Activated T-helper 1 cell treated with Interleukin-2 at 50 U/mL for 16 hours (primary cell): Measurements from ENCODE around the gene CLRN1.

ENCODE experiments used
- DNase-seq: peaks from one replicate; pipeline ENCODE4 v3.0.0-alpha.2; 2020; ENCODE audit warnings: low read depth

CLRN1 gene

DNA sequence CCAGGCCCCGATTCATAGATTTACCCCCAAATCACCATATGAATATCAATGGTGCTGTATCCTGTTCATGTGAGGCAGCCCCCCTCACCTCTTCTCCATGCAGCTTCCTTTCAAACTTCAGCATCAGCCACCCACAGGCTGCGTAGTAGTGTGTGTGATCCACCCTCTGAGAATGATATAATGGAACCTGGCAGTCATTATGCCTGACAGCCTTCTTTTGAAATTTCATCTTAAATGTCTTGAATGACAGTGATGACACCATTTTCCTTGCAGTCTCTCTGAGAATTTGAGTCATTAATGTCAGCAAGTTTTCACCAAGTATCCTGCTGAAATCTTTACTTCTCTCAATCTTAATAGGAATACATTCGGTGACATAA lies 3.5 kb upstream of the CLRN1 start:
- DNase-seq: no peak

DNA sequence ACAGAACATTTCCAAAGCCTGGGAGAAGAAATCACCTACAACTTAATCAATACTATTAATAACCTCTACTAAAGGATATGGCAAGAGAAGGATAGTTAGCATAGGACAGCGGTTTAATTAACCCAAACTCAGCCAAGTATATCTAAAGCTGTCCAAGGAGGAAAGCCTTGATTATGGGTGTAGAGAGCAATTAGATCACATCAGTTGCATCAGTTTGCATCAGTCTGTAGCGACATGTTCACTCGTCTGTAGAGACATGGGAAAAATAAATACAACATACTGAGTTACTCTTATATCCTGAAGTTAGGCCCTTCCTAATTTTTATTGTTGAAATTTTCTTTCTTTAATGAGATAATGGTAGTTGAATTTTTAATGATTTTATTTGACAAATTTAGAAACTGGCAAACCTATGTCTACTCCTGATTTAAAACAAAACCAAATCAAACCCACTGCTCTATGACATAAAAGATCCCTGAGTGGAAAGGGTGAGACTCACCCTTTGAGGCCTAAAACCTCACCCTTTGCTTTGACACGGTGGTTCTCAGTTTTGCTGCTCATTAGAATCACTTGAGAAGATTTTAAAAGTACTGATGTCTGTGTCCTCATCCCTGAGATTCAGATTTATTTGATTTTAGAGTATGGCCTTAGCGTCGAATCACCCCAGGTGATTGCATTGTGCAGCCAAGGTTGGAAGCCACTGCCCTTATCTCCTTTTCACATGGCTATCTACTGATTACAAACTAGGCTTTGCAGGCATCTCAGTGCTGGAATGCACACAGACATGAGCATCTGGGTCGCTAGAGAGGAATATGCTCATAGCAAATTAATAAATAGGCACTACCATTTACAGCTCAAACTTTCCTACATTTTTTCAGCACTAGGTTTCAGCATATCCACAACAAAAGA lies 2.8 kb upstream of the CLRN1 start:
- no peak for DNase-seq

DNA sequence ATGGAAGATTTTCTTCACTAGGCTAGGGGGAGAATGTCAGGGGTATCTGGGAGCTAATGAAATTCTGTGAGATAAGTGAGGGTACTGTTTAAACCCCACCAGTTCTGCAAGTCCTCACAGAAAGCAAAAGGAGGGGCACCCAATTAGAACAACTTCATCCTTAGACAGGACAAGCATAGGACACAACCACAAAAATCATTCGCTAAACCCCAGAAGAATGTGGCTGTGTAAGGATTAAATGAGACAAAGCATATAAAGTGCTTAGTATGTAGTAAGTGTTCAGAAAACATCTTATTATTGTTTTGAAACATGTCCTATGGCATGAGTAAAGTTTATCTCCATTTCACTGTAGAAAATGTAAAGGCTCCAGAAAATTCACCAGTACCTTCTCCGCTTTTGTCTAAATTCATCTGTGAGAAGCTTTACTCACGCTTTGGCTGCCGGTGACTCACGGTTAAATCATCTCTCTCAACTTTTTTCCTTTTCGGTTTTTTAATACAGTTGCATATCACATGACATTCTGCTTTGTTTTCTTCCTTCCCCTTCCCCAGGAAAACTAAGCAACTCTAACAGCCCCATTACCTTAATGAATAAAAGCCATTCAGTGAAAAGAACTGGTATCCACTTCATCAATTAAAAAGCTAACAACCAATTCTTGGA lies 1.7 kb downstream of the CLRN1 start:
- DNase-seq: no peak

DNA sequence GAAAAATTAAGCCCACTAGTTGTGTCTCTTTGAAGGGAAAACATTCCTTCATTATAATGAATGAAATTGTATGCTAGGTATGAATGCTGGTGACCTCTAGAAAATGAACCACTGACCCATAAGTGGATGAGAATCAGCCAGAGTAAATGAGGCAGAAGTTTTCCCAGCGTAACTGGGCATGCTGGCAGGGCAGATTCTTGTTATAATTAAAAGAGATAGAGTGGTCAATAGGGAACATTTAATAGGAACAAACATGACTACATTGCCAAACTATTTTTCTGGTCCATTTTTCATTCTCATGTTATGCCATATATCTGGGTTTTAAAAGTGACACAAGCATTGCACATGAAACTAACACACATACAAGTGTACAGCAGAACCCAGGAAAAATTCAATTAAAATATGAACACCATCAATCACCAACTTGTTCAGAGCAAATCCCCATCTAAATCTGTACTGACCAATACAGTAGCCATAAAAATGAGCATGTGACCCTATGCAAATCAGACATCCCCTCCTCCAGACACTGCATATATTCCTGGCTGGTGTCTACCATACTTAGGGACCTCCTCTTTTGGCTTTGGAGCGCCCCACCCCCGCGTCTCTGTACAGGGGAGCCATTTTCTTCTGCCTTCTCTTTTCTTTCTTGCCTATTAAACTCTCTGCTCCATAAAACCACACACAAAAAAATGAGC lies 4.0 kb downstream of the CLRN1 start:
- no peak for DNase-seq

DNA sequence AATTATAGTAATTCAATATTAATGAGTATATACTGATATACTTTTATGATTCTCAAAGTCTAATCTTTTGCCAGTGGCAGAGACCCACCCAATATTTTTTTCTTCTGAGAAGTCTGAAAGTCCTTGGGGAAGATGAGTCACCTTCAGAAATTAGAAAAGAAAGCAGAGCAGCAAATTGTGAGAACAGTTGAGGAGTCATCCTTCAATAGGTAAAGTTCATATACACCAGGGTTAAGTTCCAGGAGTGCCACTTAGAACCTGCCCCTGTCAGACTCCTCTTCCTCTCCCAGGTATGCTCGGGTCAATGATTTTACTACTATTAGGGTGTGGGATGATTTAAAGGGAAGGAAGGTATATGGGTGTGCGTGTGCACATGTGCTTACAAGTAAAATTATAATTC lies 7.1 kb downstream of the CLRN1 start:
- no peak for DNase-seq

DNA sequence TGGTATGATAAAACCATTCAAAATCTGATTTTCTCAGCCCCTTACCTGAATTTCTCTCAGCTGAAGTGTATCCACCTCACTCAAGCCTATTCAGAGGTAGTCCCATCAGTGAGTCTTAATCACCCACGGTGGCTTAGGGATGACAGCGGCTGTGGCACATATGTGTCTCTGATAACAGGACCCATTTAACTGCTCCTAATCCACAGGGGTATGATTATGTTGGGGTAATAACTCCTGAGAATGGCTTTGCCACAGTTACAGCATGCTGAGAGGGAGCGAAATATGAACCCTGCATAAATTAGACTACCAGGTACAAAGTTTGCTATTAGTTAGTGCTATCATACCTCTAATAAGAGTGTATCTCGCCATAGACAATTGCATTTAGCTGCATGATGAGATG lies 10.6 kb downstream of the CLRN1 start:
- no peak for DNase-seq

DNA sequence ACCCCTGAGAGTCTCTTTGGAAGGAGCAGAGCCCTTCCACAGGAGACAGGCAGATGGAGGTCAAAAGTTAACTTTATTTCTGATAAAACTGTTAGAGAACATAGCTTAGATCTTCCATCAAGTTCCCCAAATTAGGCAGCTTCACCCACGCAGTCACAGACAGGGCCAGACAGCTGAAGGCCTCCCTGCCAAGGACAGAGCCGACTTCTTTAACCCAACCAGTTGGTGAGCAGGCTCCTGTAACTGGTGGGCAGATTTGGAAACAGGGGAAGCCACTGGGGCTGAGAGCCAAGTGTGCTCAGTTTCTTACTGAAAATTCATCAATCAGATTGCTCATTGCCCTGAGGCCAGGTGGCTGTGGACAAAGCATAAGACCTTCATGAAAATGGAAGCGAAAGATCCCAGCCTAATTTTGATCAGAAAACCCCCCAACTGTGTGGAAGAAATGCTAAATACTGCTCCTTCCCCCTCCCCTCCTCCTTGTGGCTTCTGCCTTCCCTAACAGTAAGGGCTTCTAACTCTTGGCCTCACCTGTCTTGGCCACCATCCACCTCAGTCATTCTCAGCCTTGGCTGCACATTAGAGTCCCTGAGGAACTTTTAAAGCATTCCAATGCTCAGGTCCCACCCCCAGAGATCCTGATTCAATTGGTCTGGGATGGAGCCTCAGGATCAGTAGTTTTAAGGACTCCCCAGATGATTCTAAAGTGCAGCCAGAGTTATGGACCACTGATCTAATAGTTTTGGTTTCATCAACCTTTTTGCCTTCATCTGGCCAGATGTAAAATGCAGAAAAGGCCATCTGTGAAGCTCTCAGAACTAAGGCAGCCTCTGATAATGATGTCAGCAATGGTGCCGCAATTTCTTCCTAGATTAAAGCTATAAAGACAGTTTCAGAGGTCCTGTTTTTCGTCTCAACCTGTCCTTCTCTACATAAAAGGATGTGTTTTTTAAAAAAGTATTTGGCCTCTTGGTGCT lies 11.5 kb downstream of the CLRN1 start:
- no peak for DNase-seq

DNA sequence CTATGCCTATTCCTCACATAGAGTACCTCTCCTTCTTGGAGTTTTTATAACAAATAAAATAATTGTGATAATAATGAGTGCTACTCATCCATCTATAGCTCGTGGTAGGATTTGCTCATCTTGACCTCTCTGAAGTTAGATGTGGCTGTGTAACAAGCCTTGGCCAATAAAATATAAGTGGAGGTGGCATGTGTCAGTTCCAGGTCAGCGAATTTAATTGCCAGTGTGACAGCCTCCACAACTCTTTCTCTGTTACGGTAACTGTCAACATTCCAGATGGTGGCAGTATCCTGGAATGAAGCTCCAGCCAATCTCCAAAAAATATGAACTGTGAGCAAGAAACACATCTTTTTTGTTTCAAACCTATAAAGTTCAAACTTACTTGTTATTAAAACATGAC lies 13.8 kb downstream of the CLRN1 start:
- DNase-seq: no peak

DNA sequence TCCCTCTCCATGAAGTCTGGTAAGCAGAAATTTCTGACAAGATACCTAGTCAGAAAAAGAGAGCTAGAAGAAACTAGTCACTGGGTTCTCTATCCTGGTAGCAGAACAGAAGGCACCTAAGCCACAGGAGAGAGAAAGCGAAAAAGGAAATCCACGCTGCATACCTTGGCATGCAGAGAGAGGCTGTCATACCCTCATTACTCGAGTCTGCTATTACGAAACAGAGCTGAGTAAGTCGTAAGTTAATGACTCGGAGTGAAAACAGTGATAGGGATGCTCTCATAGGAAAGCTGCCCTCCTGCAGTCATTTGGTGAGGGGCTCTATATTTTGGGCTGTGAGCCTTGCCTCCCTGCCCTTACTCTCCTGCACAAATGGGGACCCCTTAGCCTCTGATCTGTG lies 16.2 kb downstream of the CLRN1 start:
- DNase-seq: no peak

DNA sequence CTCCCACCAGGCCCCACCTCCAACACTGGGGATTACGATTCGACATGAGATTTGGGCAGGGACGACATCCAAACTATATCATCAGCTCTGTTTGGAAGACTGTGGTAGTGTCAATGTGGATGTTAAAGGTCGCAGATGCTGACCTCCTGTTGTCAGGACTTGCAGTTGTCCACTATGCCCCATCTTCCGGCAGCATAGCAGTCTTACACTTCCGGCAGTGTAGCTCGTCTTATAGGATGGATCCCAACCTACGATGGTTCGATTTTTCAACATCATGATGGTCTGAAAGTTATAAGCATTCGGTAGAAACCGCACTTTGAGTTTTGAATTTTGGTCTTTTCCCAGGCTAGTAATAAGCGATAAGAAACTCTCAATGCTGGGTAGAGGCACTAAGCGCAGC lies 20.6 kb downstream of the CLRN1 start:
- no peak for DNase-seq

DNA sequence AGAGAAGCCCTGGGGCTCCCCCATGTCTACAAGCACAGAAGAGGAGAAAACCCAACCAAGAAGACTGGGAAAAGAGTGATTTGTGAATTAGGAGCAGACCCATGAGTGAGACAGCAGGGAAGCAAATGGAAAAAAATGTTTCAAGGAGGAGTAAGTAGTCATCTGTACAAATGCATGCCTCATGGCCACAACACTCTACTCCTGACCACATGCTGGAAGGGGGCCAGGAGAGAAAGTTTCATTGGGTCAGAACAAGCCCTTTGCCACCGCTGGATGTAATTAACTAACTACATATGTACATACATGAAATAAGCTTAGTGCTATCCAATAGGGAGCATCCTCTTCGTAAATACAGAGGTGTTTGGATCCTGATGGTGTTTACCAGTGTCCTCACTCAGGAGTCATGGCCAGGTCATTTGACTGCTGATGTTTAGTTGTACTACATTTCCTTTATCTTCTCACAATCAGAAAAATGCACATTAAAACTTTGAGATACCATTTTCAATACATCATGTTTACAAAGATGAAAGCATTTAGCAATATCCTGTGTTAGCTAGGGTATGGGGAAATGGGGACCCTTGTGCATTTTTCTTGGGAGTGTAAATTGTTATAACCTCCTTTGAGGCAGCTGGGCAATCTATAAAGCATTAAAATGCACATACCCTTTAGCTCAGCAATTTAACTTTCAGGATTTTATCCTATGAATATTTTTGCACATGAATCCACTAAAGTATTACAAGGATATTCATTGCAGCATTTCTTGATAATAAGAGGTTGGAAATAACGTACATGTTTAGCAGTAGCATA lies 27.1 kb downstream of the CLRN1 start:
- DNase-seq: no peak

DNA sequence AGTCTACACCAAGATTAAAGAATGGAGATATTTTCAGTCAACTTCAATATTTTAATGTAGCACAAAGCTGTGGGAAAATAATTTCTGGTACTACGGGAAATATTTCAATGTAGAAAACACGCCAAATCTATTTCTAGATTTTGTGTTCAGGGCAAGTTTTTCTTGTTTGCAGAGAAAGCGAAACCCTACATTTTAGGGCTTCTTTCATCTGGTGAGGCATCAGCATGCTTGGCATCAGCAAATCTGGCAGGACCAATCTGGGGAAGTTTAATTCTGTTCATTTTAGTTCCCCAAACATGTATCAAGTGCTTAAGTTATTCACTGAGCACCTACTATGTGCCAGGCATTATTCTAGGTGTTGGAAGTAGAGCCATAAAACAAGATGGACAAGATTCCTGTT lies 30.3 kb downstream of the CLRN1 start:
- no peak for DNase-seq

DNA sequence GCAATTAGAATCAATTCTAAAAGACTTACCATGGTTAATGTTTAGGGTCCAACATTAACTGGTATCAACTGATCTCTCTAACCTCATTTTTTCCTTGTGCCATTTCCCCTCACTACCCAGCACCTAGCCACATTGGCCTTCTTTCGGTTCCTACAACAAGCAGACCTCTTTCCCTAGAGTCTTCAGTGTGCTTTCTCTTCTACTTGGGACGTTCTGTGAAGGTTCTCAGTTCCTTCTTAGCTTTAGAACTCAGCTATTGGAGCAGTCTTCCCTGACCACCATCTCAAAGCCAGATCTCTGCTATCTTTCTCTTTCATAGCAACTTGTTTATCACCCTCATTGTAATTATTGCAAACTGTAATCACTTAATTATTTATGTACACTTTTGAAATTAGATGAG lies 35.8 kb downstream of the CLRN1 start:
- no peak for DNase-seq

DNA sequence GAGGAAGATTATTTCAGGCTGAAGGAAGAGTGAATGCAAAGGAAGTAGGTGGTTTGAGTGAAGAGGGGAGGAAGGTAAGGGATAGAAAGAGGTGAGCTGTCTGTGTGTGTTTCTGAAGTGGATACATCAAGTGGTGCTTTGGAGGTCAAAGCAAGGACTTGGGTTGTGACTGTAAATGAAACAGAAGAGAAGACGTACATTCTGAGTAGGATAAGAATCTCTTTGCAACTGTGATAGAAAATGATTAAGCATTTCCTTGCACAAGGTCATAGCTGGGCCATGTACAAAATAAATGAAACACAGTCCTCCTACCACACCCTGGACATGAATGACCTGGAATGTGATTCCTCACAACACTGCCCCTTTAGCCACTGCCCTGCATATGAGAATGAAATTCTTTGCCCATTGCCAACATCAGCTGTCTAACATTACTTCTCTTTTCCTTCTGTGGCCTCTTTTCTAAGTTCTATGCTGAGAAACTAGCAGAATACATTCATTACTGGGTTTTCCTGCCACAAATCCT lies 39.0 kb downstream of the CLRN1 start:
- no peak for DNase-seq

DNA sequence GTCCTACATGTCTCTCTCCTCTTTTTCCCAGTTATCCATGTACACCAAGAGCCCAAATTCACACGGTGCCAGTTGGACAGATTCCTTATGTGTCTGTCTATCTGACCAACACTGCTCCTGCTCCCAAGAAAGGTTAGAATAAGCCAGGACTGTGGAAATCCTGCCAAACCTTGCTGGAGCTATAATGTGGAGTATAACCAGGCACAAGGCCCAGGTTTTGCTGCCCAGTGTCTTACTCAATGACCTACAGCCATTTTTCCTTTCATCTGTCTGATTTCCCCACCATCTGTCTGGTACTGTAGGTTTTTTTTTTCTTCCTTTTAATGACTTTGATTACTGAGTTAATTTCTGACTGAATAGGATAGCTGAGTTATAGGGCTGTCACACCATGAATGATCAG lies 40.8 kb downstream of the CLRN1 start:
- no peak for DNase-seq

DNA sequence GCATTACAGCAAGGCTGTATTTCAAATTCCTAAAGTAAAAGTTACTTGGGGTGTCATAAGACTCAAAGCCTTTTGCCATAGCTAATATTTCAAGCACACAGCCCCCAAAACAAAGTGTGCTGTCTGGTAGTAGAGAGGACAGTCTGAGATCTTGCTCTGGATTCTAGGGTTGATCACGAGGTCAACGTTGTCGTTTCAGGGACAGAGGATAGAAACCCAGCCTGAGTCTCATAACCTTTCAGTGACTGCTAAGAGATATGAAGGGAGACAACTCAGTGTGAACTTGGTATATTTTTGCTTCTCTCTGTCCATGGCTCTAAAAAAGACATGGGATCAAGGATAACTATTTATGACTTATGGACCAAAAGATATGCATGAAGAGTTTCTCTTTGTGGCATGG lies 41.7 kb downstream of the CLRN1 start:
- DNase-seq: no peak

DNA sequence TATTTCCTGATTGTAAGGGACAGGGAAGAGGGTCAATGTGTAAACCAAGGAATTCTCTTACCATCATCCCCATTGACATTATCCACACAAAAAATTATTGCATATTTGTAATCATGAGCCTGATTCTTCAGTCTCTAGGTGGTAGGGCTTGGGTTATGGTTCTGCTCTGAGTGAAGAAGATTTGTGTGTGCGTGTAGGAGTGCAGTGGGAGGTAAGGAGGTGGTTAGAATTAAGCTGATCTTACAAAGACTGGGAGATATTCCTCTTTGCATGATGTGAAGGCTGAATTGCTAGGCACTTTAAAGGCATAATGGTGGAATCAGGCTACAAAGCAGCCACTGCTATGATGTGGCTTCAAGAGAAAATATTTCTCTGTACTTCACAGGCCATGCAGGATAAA lies 44.3 kb downstream of the CLRN1 start:
- no peak for DNase-seq

DNA sequence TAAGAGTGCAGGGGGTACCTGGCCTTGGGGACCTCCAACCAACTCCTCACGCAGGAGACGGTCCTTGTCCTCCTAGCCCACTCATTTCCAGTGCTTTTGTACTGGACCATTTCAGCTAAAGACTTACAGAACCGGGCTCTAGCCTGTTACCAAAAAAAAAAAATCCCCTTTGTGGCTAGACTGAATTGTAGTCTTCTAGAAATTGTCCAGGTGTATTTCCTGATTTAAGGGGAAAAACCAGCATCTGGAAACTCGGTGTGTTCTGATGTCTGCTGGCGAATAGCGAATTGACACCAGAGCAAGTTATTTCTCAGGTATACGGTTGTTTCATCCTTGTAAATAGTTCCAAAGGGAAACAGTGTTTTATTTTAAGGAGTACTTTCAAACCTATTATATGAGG lies 46.2 kb downstream of the CLRN1 start:
- DNase-seq: no peak

DNA sequence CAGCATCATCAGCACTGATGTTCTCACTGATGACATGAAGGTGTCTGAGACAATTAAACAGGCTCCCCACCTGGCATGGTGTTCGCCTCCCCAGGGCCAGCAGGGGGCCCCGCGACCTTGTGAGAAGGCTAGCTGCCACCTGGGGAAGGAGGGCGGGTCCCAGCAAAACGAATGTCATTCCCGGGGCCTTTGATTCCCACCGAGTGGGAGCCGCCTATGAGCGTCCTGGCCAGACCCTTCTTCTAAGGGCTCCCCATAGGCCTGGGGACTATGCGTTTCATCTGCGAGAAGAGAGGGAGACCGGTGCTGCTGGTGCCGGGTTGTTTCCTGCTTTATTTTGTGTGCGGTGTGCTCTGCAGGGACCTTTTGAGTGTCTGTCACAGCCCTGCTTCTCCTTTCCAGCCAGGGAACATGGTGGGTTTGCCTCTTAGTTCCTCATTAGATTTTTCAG lies 46.8 kb downstream of the CLRN1 start:
- DNase-seq: peak; percentile 2

DNA sequence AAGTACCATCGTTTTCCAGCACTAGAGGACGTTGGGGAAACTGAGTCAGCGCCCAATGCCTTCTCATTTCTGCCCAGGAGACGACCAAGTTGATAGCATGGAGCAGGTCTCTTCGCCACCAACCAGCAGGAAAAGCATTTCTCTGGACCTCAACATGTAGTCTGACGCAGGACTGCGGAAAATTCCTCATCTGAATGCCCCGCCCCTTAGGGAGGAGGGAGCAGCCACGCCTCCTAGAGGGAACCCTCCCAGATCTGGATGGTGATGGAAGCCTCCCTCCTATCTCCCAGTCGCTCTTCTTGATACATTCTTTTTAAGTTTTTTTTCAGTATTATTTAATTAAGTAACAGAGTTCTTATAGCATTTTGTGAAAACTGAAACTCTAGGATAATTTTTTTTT lies 49.9 kb downstream of the CLRN1 start:
- no peak for DNase-seq

DNA sequence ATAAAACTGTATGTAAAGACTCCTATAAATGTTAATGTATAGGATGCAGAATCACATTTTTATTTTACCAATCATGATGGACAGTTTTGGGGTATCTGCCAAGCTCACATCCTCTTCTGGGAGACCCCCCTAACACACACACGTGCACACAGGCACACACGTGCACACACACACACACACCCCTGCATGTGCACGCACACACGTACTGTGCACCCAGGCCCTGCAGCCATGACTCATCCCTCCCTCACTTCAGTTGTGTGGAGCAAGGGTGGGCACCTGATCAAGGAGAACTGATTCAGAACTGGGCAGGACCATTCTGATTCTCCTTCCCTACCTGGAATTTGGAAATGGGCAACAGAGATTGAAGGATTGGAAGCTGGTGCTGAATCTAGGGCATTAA lies 51.3 kb downstream of the CLRN1 start:
- no peak for DNase-seq
